ENCODE results near the gene COL15A1. TPM values are rescaled to one million over a fixed set of nuclear protein-coding genes. Genes with fewer than 3 reads are reported as not detected.

The COL15A1 gene
- total RNA-seq, 1 experiment from 2014 or later = not detected

- Histone ChIP-seq H3K27ac (ENCODE audit: insufficient read length, low read depth, low read length) (no peak overlapping the region), H2BK15ac (ENCODE audit: low read depth, low read length) (no peak overlapping the region), H3K4me1 (ENCODE audit: insufficient read depth, low read length) (peaks cover 6% of the 10 kb centered on the region), H3K23me2 (ENCODE audit: insufficient read length, low read depth, low read length, poor library complexity, severe bottlenecking) (peaks cover 7% of the 10 kb centered on the region), H3K9ac (ENCODE audit: extremely low read depth, insufficient read length, low read length) (no peak overlapping the region), H4K91ac (ENCODE audit: insufficient read length, low read depth, low read length) (no peak overlapping the region), H3K56ac (ENCODE audit: insufficient read length, low read depth, low read length) (no peak overlapping the region), H3K9me3 (ENCODE audit: control insufficient read depth, low read depth, low read length) (no peaks in the 10 kb centered on the region), H3K79me1 (ENCODE audit: insufficient read depth, low read depth, low read length, poor library complexity, severe bottlenecking) (no peaks in the 10 kb centered on the region), H4K5ac (ENCODE audit: insufficient read length, low read depth, low read length) (no peak overlapping the region), H3K27me3 (ENCODE audit: insufficient read depth, low read length) (peaks cover 35% of the 10 kb centered on the region), H3K18ac (ENCODE audit: insufficient read length, low read depth, low read length) (no peak overlapping the region), H2BK120ac (ENCODE audit: low read depth, low read length, poor library complexity, severe bottlenecking) (no peak overlapping the region), H4K20me1 (ENCODE audit: control insufficient read depth, insufficient read depth, insufficient read length) (no peaks in the 10 kb centered on the region), H2BK12ac (ENCODE audit: insufficient read length, low read depth, low read length) (no peak overlapping the region), H3K23ac (ENCODE audit: insufficient read length, low read depth, low read length) (no peak overlapping the region), H2AK5ac (ENCODE audit: insufficient read length, low read length) (no peak overlapping the region), H2BK20ac (ENCODE audit: low read depth, low read length, poor library complexity, severe bottlenecking) (no peak overlapping the region), H2AFZ (ENCODE audit: low read length) (no peak overlapping the region), H3K79me2 (ENCODE audit: insufficient read depth, low read length) (no peaks in the 10 kb centered on the region), H3K14ac (ENCODE audit: insufficient read depth, low read length) (no peak overlapping the region), H3K4ac (ENCODE audit: low read depth, low read length) (no peak overlapping the region), H3K4me2 (ENCODE audit: insufficient read depth, insufficient read length, low read length) (peak overlapping the region; percentile 79), H4K8ac (replicated peaks; ENCODE audit: insufficient read length, low read depth, low read length) (no peak overlapping the region), H3T11ph (ENCODE audit: low read length) (no peak overlapping the region), H2BK5ac (ENCODE audit: insufficient read length, low read length) (no peak overlapping the region)
- TF ChIP-seq CTCF (conservative IDR thresholded peaks at IDR 0.05) = no peak
- no peak for DNase-seq
- Mint-ChIP-seq H3K4me1 (peaks cover 23 to 31% of the 10 kb centered on the region in 2 experiments), H3K4me3 (peak overlapping the region; percentile 67 to 83; a peak in 4 of 5 replicates), H3K36me3 (ENCODE audit: insufficient read depth in 1 of 3, low read depth in 3 of 3) (no peaks in the 10 kb centered on the region), H3K27me3 (ENCODE audit: low read depth) (peaks cover 74% of the 10 kb centered on the region), H3K9me3 (no peaks in the 10 kb centered on the region), H3K27ac (no peak overlapping the region)
- WGBS (ENCODE audit: extremely low coverage, insufficient read length, low lambda C conversion rate) = no CpG with 5 or more reads among the region's 9 CpGs
These were observed 997 bp downstream of the COL15A1 start for GRCh38 chr9:98944734-98945074.
